HepG2 (cell line): ENCODE data around the gene TMEM38A. TPM values are rescaled to one million over a fixed set of nuclear protein-coding genes. Genes with fewer than 3 reads are reported as not detected.
A peak's percentile ranks its signal among the peaks of the same experiment; 100 is the strongest.

Source experiments
- ARID2 ChIP-seq: sonication (generic); formaldehyde crosslinking; IDR thresholded peaks from 2 replicates; pipeline ENCODE4 v1.8.1; 2022; ENCODE audit warnings: mild to moderate bottlenecking, missing genetic modification reagents, borderline replicate concordance
- ARNTL ChIP-seq: sonication (generic); formaldehyde crosslinking; IDR thresholded peaks from 2 replicates; pipeline ENCODE4 v1.4.0; 2020; ENCODE audit warnings: mild to moderate bottlenecking, missing genetic modification reagents
- CSRNP1 ChIP-seq: sonication (generic); formaldehyde crosslinking; IDR thresholded peaks from 2 replicates; pipeline ENCODE4 v1.8.1; 2023; ENCODE audit warnings: mild to moderate bottlenecking, missing genetic modification reagents
- FOXO1 ChIP-seq: sonication (generic); formaldehyde crosslinking; IDR thresholded peaks from 2 replicates; pipeline ENCODE4 v1.4.0; 2020; ENCODE audit warnings: missing genetic modification reagents
- GABPB1 ChIP-seq: IDR thresholded peaks from 2 replicates; pipeline ENCODE4 v1.6.1; 2016; ENCODE audit warnings: mild to moderate bottlenecking, missing genetic modification reagents, moderate library complexity, missing compliant biosample characterization
- HMGXB3 ChIP-seq: sonication (generic); formaldehyde crosslinking; IDR thresholded peaks from 2 replicates; pipeline ENCODE4 v1.4.0; 2020; ENCODE audit warnings: missing genetic modification reagents, borderline replicate concordance
- HOXA5 ChIP-seq: sonication (generic); formaldehyde crosslinking; IDR thresholded peaks from 2 replicates; pipeline ENCODE4 v1.4.0; 2020; ENCODE audit warnings: missing genetic modification reagents
- MED1 ChIP-seq: sonication (generic); formaldehyde crosslinking; IDR thresholded peaks from 2 replicates; pipeline ENCODE4 v1.4.0; 2020; ENCODE audit warnings: missing genetic modification reagents
- MTERF4 ChIP-seq: sonication (generic); formaldehyde crosslinking; IDR thresholded peaks from 2 replicates; pipeline ENCODE4 v1.8.0; 2023; ENCODE audit warnings: mild to moderate bottlenecking, missing genetic modification reagents
- NAIF1 ChIP-seq: sonication (generic); formaldehyde crosslinking; IDR thresholded peaks from 2 replicates; pipeline ENCODE4 v1.5.0; 2020; ENCODE audit warnings: mild to moderate bottlenecking, missing genetic modification reagents, borderline replicate concordance
- NR0B2 ChIP-seq: sonication (generic); formaldehyde crosslinking; IDR thresholded peaks from 2 replicates; pipeline ENCODE4 v1.4.0; 2020; ENCODE audit warnings: mild to moderate bottlenecking, missing genetic modification reagents
- PTBP1 ChIP-seq: fragments of 200-400 bp; formaldehyde crosslinking; IDR thresholded peaks from 2 replicates; pipeline ENCODE4 v1.6.1; 2018; ENCODE audit warnings: low read length, low read depth; ENCODE audit not compliant: poor library complexity, severe bottlenecking
- RARG ChIP-seq: sonication (generic); formaldehyde crosslinking; IDR thresholded peaks from 2 replicates; pipeline ENCODE4 v1.4.0; 2020; ENCODE audit warnings: low read depth, mild to moderate bottlenecking, missing genetic modification reagents
- ZNF335 ChIP-seq: sonication (generic); formaldehyde crosslinking; IDR thresholded peaks from 2 replicates; pipeline ENCODE4 v1.4.0; 2020; ENCODE audit warnings: missing genetic modification reagents
- ZNF33A ChIP-seq: sonication (generic); formaldehyde crosslinking; IDR thresholded peaks from 2 replicates; pipeline ENCODE4 v1.5.1; 2020; ENCODE audit warnings: missing genetic modification reagents, mild to moderate bottlenecking, moderate library complexity, borderline replicate concordance
- ZNF460 ChIP-seq: sonication (generic); formaldehyde crosslinking; IDR thresholded peaks from 2 replicates; pipeline ENCODE4 v1.5.1; 2020; ENCODE audit warnings: missing genetic modification reagents, mild to moderate bottlenecking, borderline replicate concordance
- ZNF572 ChIP-seq: sonication (generic); formaldehyde crosslinking; IDR thresholded peaks from 2 replicates; pipeline ENCODE4 v1.5.1; 2020; ENCODE audit warnings: mild to moderate bottlenecking, missing genetic modification reagents
- polyA plus RNA-seq, 8 experiments: library from polyadenylated mRNA; depleted of rRNA in 3 of 8; stranded (reverse) in 7 of 8; unstranded in 1 of 8; fragments of >200 nt; fragmentation: Illumina TruSeq in 4 of 8; extraction: Trizol in 4 of 8; gene quantifications; 2 replicates each; pipeline versions ENCODE4 v1.2.1 to v1.2.3, GENCODE V29; 2011 to 2016; ENCODE audit warnings: low read depth in 4 of 8, missing spikeins in 1 of 8, mixed read lengths in 1 of 8; ENCODE audit not compliant: insufficient read depth in 1 of 8
- total RNA-seq, 5 experiments: library from RNA; depleted of rRNA; stranded (reverse); fragments of >200 nt; fragmentation: Illumina TruSeq; extraction: Trizol; gene quantifications; 2 replicates each; pipeline ENCODE4 v1.2.3, GENCODE V29; 2016; ENCODE audit warnings: low read depth in 1 of 5
- TF ChIP-seq, protein P1 (sequence below): sonication (generic); formaldehyde crosslinking; IDR thresholded peaks from 2 replicates; pipeline ENCODE4 v1.5.0; 2020; ENCODE audit warnings: missing genetic modification reagents
- TF ChIP-seq, protein P2 (sequence below): sonication (generic); formaldehyde crosslinking; IDR thresholded peaks from 2 replicates; pipeline ENCODE4 v1.5.0; 2020; ENCODE audit warnings: missing genetic modification reagents

Gene TMEM38A
- total and polyA plus RNA-seq, 2 of the 13 experiments (the other 11 are each of a cell fraction or from before 2014, with no cell fraction given) = 4.8 to 6.8 TPM

- TF ChIP-seq MED1 (CRISPR knock-in tag) = peak; percentile 75
- TF ChIP-seq ZNF335 = 0 out of 2 replicates have a peak, but pooled peaks have one; percentile 16
- 0 out of 2 replicates have a peak, but pooled peaks have one; percentile 31 for TF ChIP-seq NR0B2 (CRISPR knock-in tag)
- TF ChIP-seq, protein P1, sequence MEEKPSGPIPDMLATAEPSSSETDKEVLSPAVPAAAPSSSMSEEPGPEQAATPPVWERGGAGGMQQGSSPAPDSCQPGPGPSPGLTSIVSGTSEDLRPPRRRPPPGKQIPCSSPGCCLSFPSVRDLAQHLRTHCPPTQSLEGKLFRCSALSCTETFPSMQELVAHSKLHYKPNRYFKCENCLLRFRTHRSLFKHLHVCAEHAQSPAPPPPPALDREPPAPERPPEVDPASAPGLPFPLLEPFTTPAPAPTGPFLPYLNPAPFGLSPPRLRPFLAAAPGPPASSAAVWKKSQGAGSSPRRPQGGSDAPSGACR (CRISPR knock-in tag) = no peak
- TF ChIP-seq PTBP1 = peak; percentile 30
- TF ChIP-seq ZNF33A = no peak
- no peak for TF ChIP-seq RARG
- TF ChIP-seq ARID2 (CRISPR knock-in tag) = no peak
- TF ChIP-seq MTERF4 (CRISPR knock-in tag) = peak; percentile 89; the same call in 1 of the 2 replicates
- TF ChIP-seq ZNF572 (CRISPR knock-in tag) = peak; percentile 77; the same call in 1 of the 2 replicates
- 0 out of 2 replicates have a peak, but pooled peaks have one; percentile 12 for TF ChIP-seq NAIF1 (CRISPR knock-in tag)
- no peak for TF ChIP-seq FOXO1 (CRISPR knock-in tag)
- TF ChIP-seq HOXA5 (CRISPR knock-in tag) = no peak
- TF ChIP-seq, protein P2, sequence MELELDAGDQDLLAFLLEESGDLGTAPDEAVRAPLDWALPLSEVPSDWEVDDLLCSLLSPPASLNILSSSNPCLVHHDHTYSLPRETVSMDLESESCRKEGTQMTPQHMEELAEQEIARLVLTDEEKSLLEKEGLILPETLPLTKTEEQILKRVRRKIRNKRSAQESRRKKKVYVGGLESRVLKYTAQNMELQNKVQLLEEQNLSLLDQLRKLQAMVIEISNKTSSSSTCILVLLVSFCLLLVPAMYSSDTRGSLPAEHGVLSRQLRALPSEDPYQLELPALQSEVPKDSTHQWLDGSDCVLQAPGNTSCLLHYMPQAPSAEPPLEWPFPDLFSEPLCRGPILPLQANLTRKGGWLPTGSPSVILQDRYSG (CRISPR knock-in tag) = no peak
- TF ChIP-seq HMGXB3 (CRISPR knock-in tag) = no peak
- TF ChIP-seq CSRNP1 (CRISPR knock-in tag) = peak; percentile 58; the same call in 1 of the 2 replicates
- no peak for TF ChIP-seq ZNF460 (CRISPR knock-in tag)
- peak; percentile 90 for TF ChIP-seq GABPB1 (CRISPR knock-in tag)
- TF ChIP-seq ARNTL (CRISPR knock-in tag) = peak; percentile 68; the same call in 1 of the 2 replicates
Measured at GRCh38 chr19:16628183-16628983, 32.6 kb upstream of the TMEM38A start, which contains the start of gene MED26 (continued).
